Smooth muscle cell (in vitro differentiated cells): ENCODE results near the gene YAP1. TPM values are rescaled to one million over a fixed set of nuclear protein-coding genes. Genes with fewer than 3 reads are reported as not detected.

Experiments used
- DNase-seq: peaks from one replicate; lab custom pipeline; 2025; ENCODE audit not compliant: unreplicated experiment; lab: John Stamatoyannopoulos, UW
- H2AFZ ChIP-seq: fragments of 200-600 bp; sonication (generic); 2 replicates; pipeline ENCODE4 v1.6.0; 2016; ENCODE audit warnings: antibody characterized with exemption, low read depth, mild to moderate bottlenecking
- H3F3A ChIP-seq: fragments of 200-600 bp; sonication (generic); 2 replicates; pipeline ENCODE4 v1.6.0; 2017; ENCODE audit warnings: antibody characterized with exemption, low read depth
- H3K27ac ChIP-seq: fragments of 200-600 bp; sonication (generic); 2 replicates; pipeline ENCODE4 v1.5.1; 2016; ENCODE audit warnings: low read depth, mild to moderate bottlenecking
- H3K27me3 ChIP-seq: fragments of 200-600 bp; sonication (generic); 2 replicates; pipeline ENCODE4 v1.6.1; 2016; ENCODE audit warnings: low read depth, mild to moderate bottlenecking
- H3K36me3 ChIP-seq: fragments of 200-600 bp; sonication (generic); 2 replicates; pipeline ENCODE4 v1.5.1; 2016; ENCODE audit warnings: low read depth
- H3K4me1 ChIP-seq: fragments of 200-600 bp; sonication (generic); 2 replicates; pipeline ENCODE4 v1.5.1; 2016; ENCODE audit warnings: low read depth
- H3K4me2 ChIP-seq: fragments of 200-600 bp; sonication (generic); 2 replicates; pipeline ENCODE4 v1.6.0; 2016; ENCODE audit warnings: mild to moderate bottlenecking
- H3K4me3 ChIP-seq: fragments of 200-600 bp; sonication (generic); 2 replicates; pipeline ENCODE4 v1.5.1; 2016; ENCODE audit warnings: mild to moderate bottlenecking
- H3K79me2 ChIP-seq: fragments of 200-600 bp; sonication (generic); 2 replicates; pipeline ENCODE4 v1.6.0; 2016; ENCODE audit warnings: low read depth, mild to moderate bottlenecking
- H3K9ac ChIP-seq: fragments of 200-600 bp; sonication (generic); 2 replicates; pipeline ENCODE4 v1.6.0; 2016; ENCODE audit warnings: low read depth
- H3K9me3 ChIP-seq: fragments of 200-600 bp; sonication (generic); replicated peaks from 2 replicates; pipeline ENCODE4 v1.5.1; 2016; ENCODE audit warnings: low read depth
- H4K20me1 ChIP-seq: fragments of 200-600 bp; sonication (generic); 2 replicates; pipeline ENCODE4 v1.6.0; 2016; ENCODE audit warnings: low read depth
- CTCF ChIP-seq: fragments of 200-600 bp; sonication (generic); IDR thresholded peaks from 2 replicates; pipeline ENCODE4 v1.5.1; 2017; ENCODE audit warnings: borderline replicate concordance, mild to moderate bottlenecking, antibody characterized with exemption; ENCODE audit not compliant: insufficient read depth, poor library complexity, severe bottlenecking
- WGBS: methylation state at CpG from one replicate; pipeline ENCODE4 v1.1.7; 2016; ENCODE audit warnings: low lambda C conversion rate; 5-methylcytosine and 5-hydroxymethylcytosine counted together
- polyA plus RNA-seq: library from polyadenylated mRNA; unstranded; fragments of >200 nt; fragmentation: Nextera tagmentation; extraction: Ambion mirVana; gene quantifications from 2 replicates; pipeline ENCODE4 v1.2.1, GENCODE V29; 2016
- total RNA-seq: library from RNA; depleted of rRNA; stranded (reverse); fragments of >200 nt; gene quantifications from 2 replicates; pipeline ENCODE4 v1.2.3, GENCODE V29; 2014

Gene YAP1
- total and polyA plus RNA-seq, 2 experiments from 2014 or later: 25.1 to 174 TPM

GRCh38 chr11:102155676-102156075 lies 45.4 kb downstream of the YAP1 start:
- Histone ChIP-seq H3K79me2 (peaks cover 100% of the 10 kb centered on the region), H3K4me3 (no peak overlapping the region), H2AFZ (no peak overlapping the region), H3K27ac (peak overlapping the region; percentile 81), H3K9me3 (no peaks in the 10 kb centered on the region), H3K27me3 (no peaks in the 10 kb centered on the region), H3K36me3 (no peaks in the 10 kb centered on the region), H4K20me1 (peaks cover 87% of the 10 kb centered on the region), H3F3A (peaks cover 6% of the 10 kb centered on the region), H3K4me1 (peaks cover 60% of the 10 kb centered on the region), H3K9ac (no peak overlapping the region), H3K4me2 (peak overlapping the region; percentile 49)
- TF ChIP-seq CTCF: no peak
- no peak for DNase-seq
- 29% methylated on average over 4 of the region's 4 CpGs for WGBS

GRCh38 chr11:102157219-102157618 lies 47.0 kb downstream of the YAP1 start:
- Histone ChIP-seq H3K4me2 (peak overlapping the region; percentile 72), H3K4me1 (peaks cover 57% of the 10 kb centered on the region), H3K9ac (no peak overlapping the region), H3K27ac (peak overlapping the region; percentile 81), H2AFZ (no peak overlapping the region), H3F3A (peaks cover 6% of the 10 kb centered on the region), H3K4me3 (no peak overlapping the region), H3K79me2 (peaks cover 100% of the 10 kb centered on the region), H3K36me3 (no peaks in the 10 kb centered on the region), H3K27me3 (no peaks in the 10 kb centered on the region), H4K20me1 (peaks cover 84% of the 10 kb centered on the region), H3K9me3 (no peaks in the 10 kb centered on the region)
- TF ChIP-seq CTCF: no peak
- 31% methylated on average over 2 of the region's 2 CpGs for WGBS
- DNase-seq: no peak

- H2AFZ ChIP-seq: no peak overlapping the region
- peaks cover 100% of the 10 kb centered on the region for H3K79me2 ChIP-seq
- 31% methylated on average over 2 of the region's 2 CpGs for WGBS
- peak overlapping the region; percentile 81 for H3K27ac ChIP-seq
- DNase-seq: no peak
- H3K4me1 ChIP-seq: peaks cover 46% of the 10 kb centered on the region
- TF ChIP-seq CTCF: no peak
- no peak overlapping the region for H3K9ac ChIP-seq
- H3F3A ChIP-seq: peaks cover 10% of the 10 kb centered on the region
- H4K20me1 ChIP-seq: peaks cover 82% of the 10 kb centered on the region
- no peaks in the 10 kb centered on the region for H3K9me3 ChIP-seq
- H3K27me3 ChIP-seq: no peaks in the 10 kb centered on the region
- no peak overlapping the region for H3K4me3 ChIP-seq
- H3K36me3 ChIP-seq: peaks cover 3% of the 10 kb centered on the region
- H3K4me2 ChIP-seq: peak overlapping the region; percentile 72
Observed at GRCh38 chr11:102158164-102158735, 48.0 kb downstream of the YAP1 start.

GRCh38 chr11:102163368-102163767 lies 53.1 kb downstream of the YAP1 start:
- Histone ChIP-seq H4K20me1 (peaks cover 71% of the 10 kb centered on the region), H3F3A (peaks cover 8% of the 10 kb centered on the region), H3K27me3 (no peaks in the 10 kb centered on the region), H3K4me1 (peaks cover 6% of the 10 kb centered on the region), H2AFZ (no peak overlapping the region), H3K36me3 (peaks cover 12% of the 10 kb centered on the region), H3K9ac (no peak overlapping the region), H3K9me3 (no peaks in the 10 kb centered on the region), H3K27ac (peak overlapping the region; percentile 27), H3K79me2 (peaks cover 100% of the 10 kb centered on the region), H3K4me3 (no peak overlapping the region), H3K4me2 (no peak overlapping the region)
- WGBS: over 99% methylated on average over 4 of the region's 4 CpGs
- no peak for TF ChIP-seq CTCF
- no peak for DNase-seq
